Posterior vena cava (tissue), 2 donors: ENCODE data around the gene NCOA3. TPM values are rescaled to one million over a fixed set of nuclear protein-coding genes. Genes with fewer than 3 reads are reported as not detected.

Experiments
- DNase-seq: peaks from one replicate; pipeline ENCODE4 v3.0.0-alpha.2; 2020; ENCODE audit warnings: low spot score
- intact Hi-C, 2 donors: fragments of 100-400 bp; cut with DNase I; formaldehyde crosslinking; loops; one replicate each; pipeline versions ENCODE4 v1.14.1 to v1.14.2; 2022 to 2023
- total RNA-seq, 2 donors: library from RNA; stranded (reverse); fragmentation: NEBNext Ultra II Directional; extraction: Animal tissue kit (Norgen Biotek cat#: 25700); gene quantifications; one replicate each; pipeline ENCODE4 v1.2.1, GENCODE V29; 2021
- donor health status: DM: yes; HTN: yes; CAD: no.
- donor health status: DM: yes; HTN: yes; CAD: no.

Gene NCOA3
- total RNA-seq, 2 donors from 2014 or later = 39.0 to 46.6 TPM

- no peak for DNase-seq
- intact Hi-C loops = loop anchor here (5.0 to 10.0 kb wide), 3 partner anchors 76 to 944 kb away; partner anchors contain the start of gene SULF2 (in 1 of the 2)
Measured at GRCh38 chr20:47678536-47678935, 176.8 kb downstream of the NCOA3 start.

- intact Hi-C loops = loop anchor here (5.0 to 10.0 kb wide), 3 partner anchors 75 to 943 kb away; partner anchors contain the start of gene SULF2 (in 1 of the 2)
Measured at GRCh38 chr20:47679462-47679861, 177.8 kb downstream of the NCOA3 start.

DNA sequence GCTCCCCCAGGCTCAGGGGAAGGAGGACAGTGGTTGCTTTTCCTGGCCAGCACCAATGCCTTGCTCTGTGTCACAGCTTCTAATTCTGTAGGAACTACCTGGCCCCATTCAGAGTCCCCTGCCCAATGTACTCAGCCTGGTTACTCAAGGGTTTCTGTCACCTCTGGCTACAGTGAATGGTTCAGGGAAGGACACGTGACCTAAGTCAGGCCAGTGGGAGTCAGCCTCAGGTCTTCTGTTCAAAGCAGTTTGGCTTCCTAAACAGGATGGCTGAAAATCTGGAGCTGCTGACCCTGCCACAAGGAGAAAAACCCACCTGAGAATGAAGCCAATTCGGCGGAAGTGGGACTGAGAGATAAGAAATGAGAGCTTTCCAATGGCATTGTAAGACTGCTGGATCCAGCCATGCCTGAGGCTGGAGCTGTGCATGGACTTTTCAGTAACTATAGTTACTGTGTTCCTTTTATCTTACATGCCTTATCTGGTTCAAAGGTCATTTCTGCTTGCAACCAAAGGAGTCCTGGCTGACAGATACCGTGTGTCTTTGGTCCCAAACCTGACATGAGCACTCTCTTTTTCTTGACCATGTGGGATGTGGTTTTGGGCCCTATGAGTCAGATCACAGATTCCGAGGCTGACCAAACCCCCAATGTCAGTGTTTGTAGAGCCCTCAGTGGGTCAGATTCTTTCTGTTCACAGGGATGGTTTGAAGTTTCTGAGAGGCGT lies 179.3 kb downstream of the NCOA3 start:
- intact Hi-C loops = loop anchor here in 1 of 2 donors (10.0 kb wide), 1 partner anchor 614 kb away; no protein-coding TSS in a partner anchor
- no peak for DNase-seq

More at GRCh38 chr20:47679462-47679861, 177.8 kb downstream of the NCOA3 start:
- no peak for DNase-seq

- intact Hi-C loops = loop anchor here in 1 of 2 donors (10.0 kb wide), 1 partner anchor 613 kb away; no protein-coding TSS in a partner anchor
- peak; percentile 89 for DNase-seq
Measured at GRCh38 chr20:47682028-47682783, 180.5 kb downstream of the NCOA3 start.

DNA sequence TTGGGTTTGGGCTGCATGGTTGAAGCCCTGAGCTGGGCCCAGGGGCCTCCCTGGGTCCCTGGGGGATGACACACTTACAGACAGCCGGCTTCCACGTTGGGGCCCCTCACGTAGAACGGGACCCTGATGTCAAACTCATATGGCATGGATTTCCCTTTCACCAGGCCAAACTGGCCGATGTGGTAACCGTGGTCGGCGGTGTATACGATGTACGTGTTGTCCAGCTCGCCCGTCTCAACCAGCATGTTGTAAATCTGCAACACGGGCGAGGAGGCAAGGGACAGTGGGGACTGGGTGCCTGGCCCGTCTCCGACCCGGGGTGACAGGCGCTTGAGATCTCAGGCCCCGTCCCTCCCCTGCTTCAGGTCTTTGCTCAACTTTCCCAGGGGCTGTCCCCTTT lies 181.2 kb downstream of the NCOA3 start:
- intact Hi-C loops = loop anchor here in 1 of 2 donors (10.0 kb wide), 1 partner anchor 612 kb away; no protein-coding TSS in a partner anchor
- no peak for DNase-seq

DNA sequence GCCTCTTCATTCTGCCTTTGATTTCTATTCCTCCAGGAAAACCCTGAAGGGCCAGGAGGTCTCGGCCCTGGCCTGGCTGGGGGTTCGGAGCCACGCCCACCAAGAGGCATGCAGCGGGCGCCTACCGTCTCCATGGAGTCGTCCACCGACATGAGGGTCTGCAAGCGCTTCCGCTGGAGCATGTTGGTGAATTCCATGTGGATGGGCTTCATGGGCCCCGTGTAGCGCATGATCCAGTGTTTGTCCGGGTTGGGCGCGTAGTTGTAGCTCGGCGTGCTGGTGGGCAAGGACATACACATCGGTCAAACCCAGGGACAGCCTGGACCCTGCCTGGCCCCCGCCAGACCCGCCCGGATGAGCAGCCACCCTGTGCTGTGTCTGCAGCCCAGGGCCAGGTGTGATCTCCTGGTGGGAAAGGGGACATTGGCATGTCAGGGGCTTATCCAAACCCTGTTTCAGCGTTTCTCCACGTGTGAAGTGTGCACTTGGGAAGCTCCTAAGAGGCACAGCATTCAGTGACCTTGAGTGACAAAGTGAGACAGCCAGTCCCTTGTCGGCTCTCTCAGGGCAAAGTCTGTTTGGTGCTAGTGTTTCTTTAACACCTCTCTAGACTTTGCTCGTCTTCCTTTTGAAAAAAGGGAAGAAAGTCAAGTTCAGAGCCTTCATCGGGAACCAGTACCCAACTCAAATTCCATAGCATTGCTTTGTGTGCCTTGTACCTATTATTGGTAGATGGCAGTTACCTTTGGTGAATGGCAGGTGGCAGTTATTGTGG lies 182.8 kb downstream of the NCOA3 start:
- intact Hi-C loops = loop anchor here (1.0 to 10.0 kb wide), 2 partner anchors 42 to 610 kb away; no protein-coding TSS in a partner anchor
- DNase-seq = no peak

- no peak for DNase-seq
- intact Hi-C loops = loop anchor here in 1 of 2 donors (10.0 kb wide), 1 partner anchor 608 kb away; no protein-coding TSS in a partner anchor
Measured at GRCh38 chr20:47686545-47686944, 184.9 kb downstream of the NCOA3 start.

DNA sequence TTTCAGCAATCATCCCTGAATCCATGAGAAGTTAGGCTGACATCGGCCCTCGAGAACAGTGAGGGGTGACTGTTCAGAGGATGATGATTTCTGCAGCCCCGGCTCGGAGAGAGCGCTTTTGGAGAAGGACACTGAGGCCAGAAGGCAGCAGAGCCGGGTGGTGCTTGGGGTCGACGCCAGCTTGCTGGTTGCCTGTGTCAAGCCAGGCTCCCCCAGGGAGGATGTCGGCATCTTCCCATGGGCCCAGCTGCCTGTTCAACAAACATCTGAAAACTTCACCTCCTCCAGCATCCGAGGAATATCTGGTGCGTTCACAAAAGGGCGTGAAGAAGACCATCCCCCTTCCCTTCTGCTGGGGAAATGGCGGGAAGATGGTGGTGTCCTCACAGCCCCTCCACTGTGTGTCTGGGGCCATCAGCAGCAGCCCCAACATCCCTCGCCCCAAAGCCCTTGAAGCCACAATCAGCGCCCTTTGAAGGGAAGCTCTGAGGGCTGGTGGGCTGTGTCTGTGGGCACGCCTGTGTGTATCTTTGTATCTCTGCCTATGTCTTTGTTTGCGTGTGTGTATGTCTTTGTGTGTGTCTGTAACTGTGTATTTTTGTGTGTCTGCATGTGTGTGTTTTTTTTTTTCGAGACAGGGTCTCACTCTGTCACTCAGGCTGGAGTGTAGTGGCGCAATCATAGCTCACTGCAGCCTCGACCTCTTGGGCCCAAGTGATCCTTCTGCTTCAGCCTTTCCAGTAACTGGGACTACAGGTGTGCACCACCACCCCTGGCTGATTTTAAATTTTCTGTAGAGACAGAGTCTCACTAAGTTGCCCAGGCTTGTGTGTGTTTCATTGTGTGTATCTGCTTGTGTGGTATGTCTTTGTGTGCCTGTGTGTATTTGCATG lies 185.7 kb downstream of the NCOA3 start:
- intact Hi-C loops = loop anchor here in 1 of 2 donors (10.0 kb wide), 1 partner anchor 607 kb away; no protein-coding TSS in a partner anchor
- DNase-seq = no peak

GRCh38 chr20:47688385-47689381 lies 187.0 kb downstream of the NCOA3 start:
- no peak for DNase-seq
- intact Hi-C loops = loop anchor here in 1 of 2 donors (10.0 kb wide), 1 partner anchor 606 kb away; no protein-coding TSS in a partner anchor

DNA sequence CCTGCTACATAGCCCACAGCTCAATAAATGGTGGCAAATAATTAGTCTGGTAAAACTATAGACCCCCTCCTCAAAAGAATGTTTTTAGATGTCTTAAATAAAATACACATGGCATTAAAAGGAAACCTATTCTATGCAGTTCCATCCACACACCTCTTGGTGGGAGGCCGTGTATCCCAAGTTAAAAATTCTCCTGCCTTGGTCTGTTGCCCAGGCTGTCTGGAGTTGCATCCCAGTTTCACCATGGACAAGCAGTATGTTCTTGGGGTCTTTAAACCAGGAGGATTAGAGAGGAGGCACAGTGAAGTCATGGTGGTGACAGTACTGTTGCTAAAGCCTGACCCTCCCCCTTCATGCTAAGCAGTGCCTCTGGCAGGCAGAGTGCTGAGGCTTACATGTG lies 188.0 kb downstream of the NCOA3 start:
- intact Hi-C loops = loop anchor here in 1 of 2 donors (10.0 kb wide), 1 partner anchor 605 kb away; no protein-coding TSS in a partner anchor
- no peak for DNase-seq

DNA sequence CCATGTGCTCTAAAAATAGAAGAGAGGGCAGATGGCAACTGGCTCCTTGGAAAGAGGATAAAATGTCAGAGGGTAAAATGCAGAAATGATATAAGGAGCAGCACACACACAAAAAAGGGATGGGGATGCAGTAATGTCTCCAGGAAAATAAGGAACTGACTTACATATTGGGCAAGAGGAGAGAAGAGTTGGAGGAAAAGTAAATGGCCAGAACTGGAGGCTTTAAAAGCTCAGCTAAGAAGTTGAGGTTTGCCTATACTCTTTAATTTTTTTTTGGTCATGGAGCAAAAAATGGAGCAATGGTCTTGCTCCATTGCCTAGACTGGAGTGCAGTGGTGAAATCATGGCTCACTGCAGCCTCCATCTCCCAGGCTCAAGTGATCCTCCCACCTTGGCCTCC lies 189.9 kb downstream of the NCOA3 start:
- intact Hi-C loops = no loop called here
- DNase-seq = no peak

- intact Hi-C loops = no loop called here
- DNase-seq = no peak
Measured at GRCh38 chr20:47694021-47694818, 192.5 kb downstream of the NCOA3 start.

GRCh38 chr20:47696856-47697255 lies 195.2 kb downstream of the NCOA3 start:
- intact Hi-C loops = no loop called here
- DNase-seq = no peak

DNA sequence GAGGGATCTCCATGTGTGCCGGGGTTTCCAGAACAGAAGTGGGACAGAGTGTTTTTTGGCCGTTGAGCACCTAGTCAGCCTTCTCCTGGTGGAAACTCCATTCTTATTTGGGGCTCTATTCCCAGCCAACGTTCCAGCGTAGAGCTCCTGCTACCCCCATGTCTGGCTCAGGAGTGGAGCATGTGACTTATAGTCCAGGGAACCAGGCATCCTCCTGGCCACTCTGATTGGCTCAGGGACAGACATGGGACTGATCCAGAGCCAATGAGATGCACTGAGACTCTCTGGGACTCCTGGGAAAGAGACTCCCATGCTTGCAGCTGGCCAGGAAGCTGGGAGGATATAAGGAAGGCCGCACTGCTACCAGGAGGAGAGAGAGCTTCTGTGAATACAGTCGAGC lies 196.5 kb downstream of the NCOA3 start:
- intact Hi-C loops = no loop called here
- no peak for DNase-seq

DNA sequence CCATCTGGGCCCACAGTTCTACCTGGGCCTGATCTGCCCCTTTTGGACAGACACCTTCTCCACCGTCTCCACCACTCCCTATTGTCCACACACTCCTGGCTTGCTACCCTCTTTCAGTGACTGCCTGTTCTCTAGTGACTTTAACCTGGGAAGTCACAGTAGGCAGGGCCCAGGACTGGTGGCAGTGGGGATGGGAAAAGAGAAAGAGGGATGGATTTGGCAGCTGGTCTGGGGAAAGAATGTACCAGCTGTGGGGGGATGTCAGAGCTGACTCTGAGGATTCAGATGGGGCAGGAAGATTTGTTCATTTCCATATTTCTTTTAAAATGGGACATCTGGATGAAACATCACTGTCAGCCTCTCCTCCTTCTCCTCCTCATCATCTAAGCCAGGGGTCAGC lies 198.1 kb downstream of the NCOA3 start:
- no peak for DNase-seq
- intact Hi-C loops = no loop called here

DNA sequence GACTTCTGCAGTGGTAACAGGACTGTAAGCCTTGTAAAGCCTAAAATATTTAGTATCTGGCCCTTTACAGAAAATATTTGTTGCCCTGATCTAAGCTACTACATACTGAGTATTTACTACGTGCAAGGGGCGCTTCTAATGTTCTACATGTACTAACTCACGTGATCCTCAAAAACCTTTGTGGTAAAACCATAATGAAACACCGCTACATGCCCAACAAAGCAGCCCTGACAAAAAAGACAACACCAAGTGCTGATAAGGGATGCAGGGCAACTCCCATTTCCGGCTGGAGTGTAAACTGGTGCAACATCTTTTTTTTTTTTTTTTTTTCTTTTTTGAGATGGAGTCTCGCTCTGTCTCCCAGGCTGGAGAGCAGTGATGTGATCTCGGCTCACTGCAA lies 198.6 kb downstream of the NCOA3 start:
- intact Hi-C loops = no loop called here
- DNase-seq = no peak
